ENCODE results near the gene ARRB1. TPM values are rescaled to one million over a fixed set of nuclear protein-coding genes. Genes with fewer than 3 reads are reported as not detected.

ARRB1 gene
- total and polyA plus RNA-seq, 9 of the 15 experiments (the other 6 are each of a cell fraction or from before 2014, with no cell fraction given) = 6.6 to 45.4 (median 28.5) TPM

DNA sequence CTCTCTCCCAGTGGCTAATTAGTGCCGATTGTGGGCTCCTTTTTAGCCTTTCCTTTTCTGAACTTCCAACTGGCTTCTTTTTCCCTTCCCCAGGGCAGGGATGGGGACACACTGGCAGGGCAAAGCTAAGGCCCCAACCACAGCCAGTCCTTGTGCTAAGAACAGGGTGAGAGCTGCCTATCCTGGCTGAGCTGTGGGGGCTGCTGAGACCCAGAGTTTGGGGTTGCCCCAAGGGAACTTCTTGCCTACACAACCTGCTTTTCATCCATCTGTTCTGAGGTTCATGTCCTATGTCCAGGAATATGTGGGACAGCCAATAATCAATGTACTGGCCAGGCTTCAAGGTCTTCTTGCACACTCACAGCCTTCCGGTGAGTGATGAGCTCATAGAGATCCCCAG lies 120.8 kb downstream of the ARRB1 start:
- Histone ChIP-seq H3K79me2 (ENCODE audit: control insufficient read depth, insufficient read depth, low read length) (no peaks in the 10 kb centered on the region), H3K4me3 (no peak overlapping the region), H3K9me1 (ENCODE audit: control insufficient read depth, insufficient read depth, low read length) (no peaks in the 10 kb centered on the region), H3K9me3 (replicated peaks; ENCODE audit: control insufficient read depth, insufficient read depth, low read depth, low read length) (no peaks in the 10 kb centered on the region), H3K9ac (ENCODE audit: insufficient read depth in 1 of 2, low read depth in 2 of 2, low read length in 2 of 2) (no peak overlapping the region), H3K36me3 (ENCODE audit: control insufficient read depth, insufficient read depth, low read length) (no peaks in the 10 kb centered on the region), H4K20me1 (replicated peaks; ENCODE audit: control insufficient read depth, insufficient read depth, low read length) (peaks cover 5% of the 10 kb centered on the region; the same call in 1 of the 2 replicates), H3K4me1 (replicated peaks in 1 of 2; ENCODE audit: control insufficient read depth in 2 of 2, insufficient read depth in 2 of 2, low read length in 2 of 2) (no peaks in the 10 kb centered on the region), H2AFZ (ENCODE audit: low read depth, low read length) (no peak overlapping the region), H3K27me3 (ENCODE audit: control insufficient read depth in 2 of 2, insufficient read depth in 2 of 2, low read length in 2 of 2) (peaks cover 11 to 33% of the 10 kb centered on the region in 2 experiments), H3K27ac (ENCODE audit: extremely low read depth, low read depth, low read length) (no peak overlapping the region), H3K4me2 (ENCODE audit: insufficient read depth, low read length) (no peak overlapping the region)
- ChIA-PET POLR2A (interaction anchor here (0.5 kb wide), 1 partner anchor 19 kb away, joined by 3 read pairs; no protein-coding TSS in a partner anchor), CTCF (ENCODE audit: low intra/inter-chr PET ratio) (no interaction called here)
- BruUV-seq (replicated peaks) = no TSS peak
- intact Hi-C loops (cut with micrococcal nuclease) = no loop called here
- WGBS (ENCODE audit: insufficient coverage, low coverage, missing lambda C conversion rate) = 0% methylated on average over 2 of the region's 2 CpGs
- ATAC-seq (no peak), DNase-seq (ENCODE audit: extremely low read depth in 1 of 4, low spot score in 3 of 4) (no peak), FAIRE-seq (no peak)
- in situ Hi-C loops (cut with MboI) = no loop called here
- TF ChIP-seq HNRNPL (IDR thresholded peaks at IDR 0.05; ENCODE audit: low read depth, low read length) = no peak
- TF ChIP-seq SREBF1 (IDR thresholded peaks at IDR 0.05; ENCODE audit: borderline replicate concordance, low read depth, low read length) = no peak
- TF ChIP-seq, protein P1, sequence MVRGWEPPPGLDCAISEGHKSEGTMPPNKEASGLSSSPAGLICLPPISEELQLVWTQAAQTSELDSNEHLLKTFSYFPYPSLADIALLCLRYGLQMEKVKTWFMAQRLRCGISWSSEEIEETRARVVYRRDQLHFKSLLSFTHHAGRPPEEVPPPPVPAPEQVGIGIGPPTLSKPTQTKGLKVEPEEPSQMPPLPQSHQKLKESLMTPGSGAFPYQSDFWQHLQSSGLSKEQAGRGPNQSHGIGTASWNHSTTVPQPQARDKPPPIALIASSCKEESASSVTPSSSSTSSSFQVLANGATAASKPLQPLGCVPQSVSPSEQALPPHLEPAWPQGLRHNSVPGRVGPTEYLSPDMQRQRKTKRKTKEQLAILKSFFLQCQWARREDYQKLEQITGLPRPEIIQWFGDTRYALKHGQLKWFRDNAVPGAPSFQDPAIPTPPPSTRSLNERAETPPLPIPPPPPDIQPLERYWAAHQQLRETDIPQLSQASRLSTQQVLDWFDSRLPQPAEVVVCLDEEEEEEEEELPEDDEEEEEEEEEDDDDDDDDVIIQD (CRISPR knock-in tag; IDR thresholded peaks at IDR 0.05) = no peak
- TF ChIP-seq MIER1 (IDR thresholded peaks at IDR 0.05; ENCODE audit: low read depth) = no peak
- no peak for TF ChIP-seq POLR2A (conservative IDR thresholded peaks at IDR 0.05)
- no peak for TF ChIP-seq PTBP1 (IDR thresholded peaks at IDR 0.05; ENCODE audit: low read depth, low read length)
- TF ChIP-seq ZNF232 (CRISPR knock-in tag; IDR thresholded peaks at IDR 0.05) = no peak
- TF ChIP-seq RNF2 (IDR thresholded peaks at IDR 0.05) = no peak
- no peak for TF ChIP-seq HSF4 (CRISPR knock-in tag; IDR thresholded peaks at IDR 0.05; ENCODE audit: borderline replicate concordance)
- TF ChIP-seq HDAC8 (tag; IDR thresholded peaks at IDR 0.05) = no peak
- TF ChIP-seq MEIS2 (IDR thresholded peaks at IDR 0.05; ENCODE audit: partially characterized antibody) = no peak
- no peak for TF ChIP-seq ATF1 (CRISPR knock-in tag; IDR thresholded peaks at IDR 0.05)
- TF ChIP-seq ATF1 (tag; IDR thresholded peaks at IDR 0.05) = no peak
- TF ChIP-seq, protein P2, sequence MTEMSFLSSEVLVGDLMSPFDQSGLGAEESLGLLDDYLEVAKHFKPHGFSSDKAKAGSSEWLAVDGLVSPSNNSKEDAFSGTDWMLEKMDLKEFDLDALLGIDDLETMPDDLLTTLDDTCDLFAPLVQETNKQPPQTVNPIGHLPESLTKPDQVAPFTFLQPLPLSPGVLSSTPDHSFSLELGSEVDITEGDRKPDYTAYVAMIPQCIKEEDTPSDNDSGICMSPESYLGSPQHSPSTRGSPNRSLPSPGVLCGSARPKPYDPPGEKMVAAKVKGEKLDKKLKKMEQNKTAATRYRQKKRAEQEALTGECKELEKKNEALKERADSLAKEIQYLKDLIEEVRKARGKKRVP (CRISPR knock-in tag; IDR thresholded peaks at IDR 0.05) = no peak
- no peak for TF ChIP-seq TEAD4 (IDR thresholded peaks at IDR 0.05; ENCODE audit: low read length)
- TF ChIP-seq TEAD4 (CRISPR knock-in tag; IDR thresholded peaks at IDR 0.05; ENCODE audit: borderline replicate concordance) = no peak
- TF ChIP-seq, protein P3, sequence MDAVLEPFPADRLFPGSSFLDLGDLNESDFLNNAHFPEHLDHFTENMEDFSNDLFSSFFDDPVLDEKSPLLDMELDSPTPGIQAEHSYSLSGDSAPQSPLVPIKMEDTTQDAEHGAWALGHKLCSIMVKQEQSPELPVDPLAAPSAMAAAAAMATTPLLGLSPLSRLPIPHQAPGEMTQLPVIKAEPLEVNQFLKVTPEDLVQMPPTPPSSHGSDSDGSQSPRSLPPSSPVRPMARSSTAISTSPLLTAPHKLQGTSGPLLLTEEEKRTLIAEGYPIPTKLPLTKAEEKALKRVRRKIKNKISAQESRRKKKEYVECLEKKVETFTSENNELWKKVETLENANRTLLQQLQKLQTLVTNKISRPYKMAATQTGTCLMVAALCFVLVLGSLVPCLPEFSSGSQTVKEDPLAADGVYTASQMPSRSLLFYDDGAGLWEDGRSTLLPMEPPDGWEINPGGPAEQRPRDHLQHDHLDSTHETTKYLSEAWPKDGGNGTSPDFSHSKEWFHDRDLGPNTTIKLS (IDR thresholded peaks at IDR 0.05; ENCODE audit: borderline replicate concordance, low read depth) = no peak
- no peak for TF ChIP-seq KLF13 (tag; IDR thresholded peaks at IDR 0.05; ENCODE audit: borderline replicate concordance, low read depth)
- no peak for TF ChIP-seq TFAM (CRISPR knock-in tag; conservative IDR thresholded peaks at IDR 0.05)
